ENCODE results near the gene POU3F2. TPM values are rescaled to one million over a fixed set of nuclear protein-coding genes. Genes with fewer than 3 reads are reported as not detected.

Gene POU3F2
- total and polyA plus RNA-seq, 2 of the 13 experiments (the other 11 are each of a cell fraction or from before 2014, with no cell fraction given): not detected

- TF ChIP-seq ZNF530 (CRISPR knock-in tag; IDR thresholded peaks at IDR 0.05; ENCODE audit: low read depth) (no peak), ZNF546 (CRISPR knock-in tag; conservative IDR thresholded peaks at IDR 0.05) (no peak)
Measured at GRCh38 chr6:98797217-98797994, 37.0 kb upstream of the POU3F2 start (continued).

- Histone ChIP-seq H3K27me3 (ENCODE audit: control insufficient read depth in 1 of 2, insufficient read depth in 2 of 2, low read length in 2 of 2) (no peaks in the 10 kb centered on the region), H4K20me1 (ENCODE audit: insufficient read depth, low read length) (no peaks in the 10 kb centered on the region), H2AFZ (ENCODE audit: low read length) (no peak overlapping the region), H3K9ac (ENCODE audit: insufficient read depth, low read depth, low read length) (no peak overlapping the region), H3K27ac (ENCODE audit: extremely low read length, insufficient read depth, low read length) (no peak overlapping the region), H3K9me3 (ENCODE audit: low read length) (no peaks in the 10 kb centered on the region), H3K79me2 (ENCODE audit: insufficient read depth, low read length) (no peaks in the 10 kb centered on the region), H3K4me2 (ENCODE audit: low read depth, low read length) (no peak overlapping the region), H3K36me3 (replicated peaks in 1 of 2; ENCODE audit: control insufficient read depth in 1 of 2, insufficient read depth in 2 of 2, low read length in 2 of 2) (no peaks in the 10 kb centered on the region), H3K4me3 (replicated peaks in 1 of 3; ENCODE audit: insufficient read depth in 1 of 3, low read depth in 2 of 3, low read length in 3 of 3) (no peak overlapping the region), H3K4me1 (ENCODE audit: insufficient read depth, low read length) (no peaks in the 10 kb centered on the region)
- no TSS peak for BruUV-seq (replicated peaks)
- POLR2A ChIA-PET: no interaction called here
- CTCF ChIA-PET (ENCODE audit: low intra/inter-chr PET ratio, low total read pairs): no interaction called here
- WGBS (ENCODE audit: low lambda C conversion rate): 44% methylated on average over 3 of the region's 3 CpGs
- ATAC-seq (no peak), DNase-seq (ENCODE audit: low spot score) (no peak), FAIRE-seq (no peak)
- intact Hi-C loops (cut with micrococcal nuclease; ENCODE audit: unreplicated experiment): no loop called here
- in situ Hi-C loops (cut with HindIII; ENCODE audit: extremely low pct_ligation_motif_present, low pct_unique_long_range_greater_than_20kb): no loop called here
- no peak for TF ChIP-seq SP140L (CRISPR knock-in tag; IDR thresholded peaks at IDR 0.05; ENCODE audit: borderline replicate concordance)
- TF ChIP-seq SIX1 (CRISPR knock-in tag; IDR thresholded peaks at IDR 0.05; ENCODE audit: borderline replicate concordance): no peak
- no peak for TF ChIP-seq E2F5 (CRISPR knock-in tag; conservative IDR thresholded peaks at IDR 0.05)
- no peak for TF ChIP-seq KLF11 (CRISPR knock-in tag; IDR thresholded peaks at IDR 0.05)
- TF ChIP-seq FOXK2 (IDR thresholded peaks at IDR 0.05): no peak
- TF ChIP-seq KDM4B (CRISPR knock-in tag; IDR thresholded peaks at IDR 0.05): no peak
- no peak for TF ChIP-seq CBX5 (CRISPR knock-in tag; IDR thresholded peaks at IDR 0.05; ENCODE audit: borderline replicate concordance)
- no peak for TF ChIP-seq ZSCAN12 (CRISPR knock-in tag; IDR thresholded peaks at IDR 0.05)
- TF ChIP-seq GLMP (CRISPR knock-in tag; IDR thresholded peaks at IDR 0.05; ENCODE audit: borderline replicate concordance): no peak
- no peak for TF ChIP-seq SAP130 (CRISPR knock-in tag; IDR thresholded peaks at IDR 0.05; ENCODE audit: low read depth)
- no peak for TF ChIP-seq MEF2D (CRISPR knock-in tag; IDR thresholded peaks at IDR 0.05)
- TF ChIP-seq ZNF616 (CRISPR knock-in tag; IDR thresholded peaks at IDR 0.05; ENCODE audit: low read depth): no peak
- TF ChIP-seq MTA3 (CRISPR knock-in tag; IDR thresholded peaks at IDR 0.05): no peak
- TF ChIP-seq SMAD1 (CRISPR knock-in tag; IDR thresholded peaks at IDR 0.05; ENCODE audit: borderline replicate concordance, low read depth): no peak
- no peak for TF ChIP-seq PHF20 (CRISPR knock-in tag; IDR thresholded peaks at IDR 0.05)
- no peak for TF ChIP-seq ZNF607 (CRISPR knock-in tag; IDR thresholded peaks at IDR 0.05; ENCODE audit: borderline replicate concordance)
Measured at GRCh38 chr6:98800866-98801265, 33.5 kb upstream of the POU3F2 start.
